HG03432 (cell line): Measurements from ENCODE around the gene FARSA.
"Not testable (repeated sequence)": the region's sequence is repeated elsewhere in the genome, so short reads cannot be mapped to it uniquely, and the experiment has no call there.

Source experiments
- ATAC-seq: cut with Tn5 transposase; IDR thresholded peaks from one replicate; pipeline ENCODE4 v1.9.1; 2021; ENCODE audit warnings: mild to moderate bottlenecking, moderate library complexity; ENCODE audit not compliant: unreplicated experiment

FARSA gene

GRCh38 chr19:12891553-12892021, 41.9 kb downstream of the FARSA start:
- no peak for ATAC-seq

GRCh38 chr19:12890787-12891552, 42.5 kb downstream of the FARSA start, which contains the start of gene GCDH:
GCDH (plus strand) TSS chr19:12891160; CDS start chr19:12891305, 145 bp downstream.
- peak; percentile 81 for ATAC-seq

GRCh38 chr19:12890299-12890786, 43.2 kb downstream of the FARSA start:
- ATAC-seq = not testable (repeated sequence)

GRCh38 chr19:12888006-12888603, 45.4 kb downstream of the FARSA start:
- no peak for ATAC-seq

- no peak for ATAC-seq
These were observed 46.4 kb downstream of the FARSA start, which contains the start of gene KLF1 for GRCh38 chr19:12886969-12887747. KLF1 (minus strand) TSS chr19:12887201; CDS start chr19:12887140, 61 bp downstream.

GRCh38 chr19:12886651-12886968, 46.9 kb downstream of the FARSA start:
- ATAC-seq = no peak

- ATAC-seq = no peak
These were observed 47.5 kb downstream of the FARSA start for GRCh38 chr19:12885749-12886650.

GRCh38 chr19:12884926-12885748, 48.4 kb downstream of the FARSA start:
- no peak for ATAC-seq

- ATAC-seq = no peak
These were observed 48.9 kb downstream of the FARSA start for GRCh38 chr19:12884627-12884925.

- ATAC-seq = no peak
These were observed 49.3 kb downstream of the FARSA start for GRCh38 chr19:12884202-12884601.

- ATAC-seq = no peak
These were observed 50.9 kb downstream of the FARSA start for GRCh38 chr19:12882589-12882988.

GRCh38 chr19:12881172-12881808, 52.2 kb downstream of the FARSA start, which contains the start of gene DNASE2:
DNASE2 (minus strand) TSS chr19:12881449; CDS start chr19:12881375, 74 bp downstream.
- ATAC-seq = peak; percentile 67

GRCh38 chr19:12880551-12881171, 52.9 kb downstream of the FARSA start:
- ATAC-seq = peak; percentile 29

GRCh38 chr19:12875086-12875485, 58.4 kb downstream of the FARSA start:
- ATAC-seq = no peak

GRCh38 chr19:12873891-12874745, 59.4 kb downstream of the FARSA start:
- ATAC-seq = no peak

- ATAC-seq = no peak
These were observed 60.3 kb downstream of the FARSA start for GRCh38 chr19:12872941-12873890.
